ENCODE results near the gene TSSK1B. TPM values are rescaled to one million over a fixed set of nuclear protein-coding genes. Genes with fewer than 3 reads are reported as not detected.

TSSK1B gene
- total RNA-seq, 5 donors from 2014 or later (not counting 1 experiment from before 2014, with no cell fraction given) = not detected

- POLR2A ChIA-PET = no interaction called here
- Histone ChIP-seq H3K4me1 (ENCODE audit: control insufficient read depth in 1 of 2, extremely low read depth in 1 of 2, insufficient read depth in 2 of 2, low read length in 2 of 2) (no peaks in the 10 kb centered on the region), H3K4me3 (ENCODE audit: control insufficient read depth in 1 of 2, extremely low read depth in 1 of 2, low read length in 1 of 2) (no peak overlapping the region), H3K27me3 (replicated peaks in 1 of 2; ENCODE audit: control insufficient read depth in 2 of 2, extremely low read depth in 1 of 2, insufficient read depth in 2 of 2, low read length in 1 of 2) (peaks cover 3 to 7% of the 10 kb centered on the region in 2 experiments), H3K27ac (ENCODE audit: low read length) (no peak overlapping the region), H3K36me3 (ENCODE audit: control insufficient read depth in 2 of 2, extremely low read depth in 1 of 2, insufficient read depth in 1 of 2, low read length in 1 of 2) (no peaks in the 10 kb centered on the region), H3K9me3 (no peaks in the 10 kb centered on the region)
- no peak for ATAC-seq (replicated peaks in 1 of 4)
- H3K9me3 Mint-ChIP-seq = no peaks in the 10 kb centered on the region
- no peak for DNase-seq
- H3K4me3 Mint-ChIP-seq = no peak overlapping the region
- no CpG with 5 or more reads among the region's 1 CpG for WGBS (ENCODE audit: insufficient coverage)
- peaks cover 21 to 26% of the 10 kb centered on the region in 2 donors for H3K27me3 Mint-ChIP-seq
- H3K4me1 Mint-ChIP-seq = no peaks in the 10 kb centered on the region
- CTCF ChIA-PET = interaction anchor here in 1 of 2 donors (0.6 kb wide), 1 partner anchor 13 kb away, joined by 4 read pairs; no protein-coding TSS in a partner anchor
- no peaks in the 10 kb centered on the region for H3K36me3 Mint-ChIP-seq
- no peak overlapping the region for H3K27ac Mint-ChIP-seq
Measured at GRCh38 chr5:113390224-113390623, 44.6 kb downstream of the TSSK1B start.

- Mint-ChIP-seq H3K36me3 (no peaks in the 10 kb centered on the region), H3K27ac (no peak overlapping the region), H3K4me1 (no peaks in the 10 kb centered on the region), H3K9me3 (no peaks in the 10 kb centered on the region), H3K4me3 (no peak overlapping the region), H3K27me3 (peaks cover 22% of the 10 kb centered on the region in 2 donors)
- no peak for DNase-seq
- CTCF ChIA-PET = interaction anchor here in 1 of 2 donors (1.6 kb wide), 1 partner anchor 9 kb away, joined by 6 read pairs; no protein-coding TSS in a partner anchor
- Histone ChIP-seq H3K4me3 (ENCODE audit: control insufficient read depth in 1 of 2, extremely low read depth in 1 of 2, low read length in 1 of 2) (no peak overlapping the region), H3K4me1 (ENCODE audit: control insufficient read depth in 1 of 2, extremely low read depth in 1 of 2, insufficient read depth in 2 of 2, low read length in 2 of 2) (no peaks in the 10 kb centered on the region), H3K27me3 (replicated peaks in 1 of 2; ENCODE audit: control insufficient read depth in 2 of 2, extremely low read depth in 1 of 2, insufficient read depth in 2 of 2, low read length in 1 of 2) (peaks cover 3 to 7% of the 10 kb centered on the region in 2 experiments), H3K9me3 (no peaks in the 10 kb centered on the region), H3K36me3 (ENCODE audit: control insufficient read depth in 2 of 2, extremely low read depth in 1 of 2, insufficient read depth in 1 of 2, low read length in 1 of 2) (no peaks in the 10 kb centered on the region), H3K27ac (ENCODE audit: low read length) (no peak overlapping the region)
- POLR2A ChIA-PET = no interaction called here
- ATAC-seq (replicated peaks in 1 of 4) = no peak
- WGBS (ENCODE audit: insufficient coverage) = 100% methylated on average over 4 of the region's 4 CpGs
Measured at GRCh38 chr5:113389116-113389515, 45.7 kb downstream of the TSSK1B start.

- no peak overlapping the region for H3K27ac ChIP-seq (ENCODE audit: low read length)
- Mint-ChIP-seq H3K4me1 (no peaks in the 10 kb centered on the region), H3K27ac (no peak overlapping the region), H3K4me3 (no peak overlapping the region), H3K27me3 (peaks cover 25 to 32% of the 10 kb centered on the region in 2 donors), H3K9me3 (no peaks in the 10 kb centered on the region), H3K36me3 (no peaks in the 10 kb centered on the region)
- H3K4me1 ChIP-seq (ENCODE audit: control insufficient read depth in 1 of 2, extremely low read depth in 1 of 2, insufficient read depth in 2 of 2, low read length in 2 of 2) = no peaks in the 10 kb centered on the region
- no peak for ATAC-seq (replicated peaks in 1 of 4)
- POLR2A ChIA-PET = no interaction called here
- peaks cover 3 to 5% of the 10 kb centered on the region in 2 experiments for H3K27me3 ChIP-seq (replicated peaks in 1 of 2; ENCODE audit: control insufficient read depth in 2 of 2, extremely low read depth in 1 of 2, insufficient read depth in 2 of 2, low read length in 1 of 2)
- H3K36me3 ChIP-seq (ENCODE audit: control insufficient read depth in 2 of 2, extremely low read depth in 1 of 2, insufficient read depth in 1 of 2, low read length in 1 of 2) = no peaks in the 10 kb centered on the region
- no peak for DNase-seq
- WGBS (ENCODE audit: insufficient coverage) = no CpG with 5 or more reads among the region's 2 CpGs
- H3K4me3 ChIP-seq (ENCODE audit: control insufficient read depth in 1 of 2, extremely low read depth in 1 of 2, low read length in 1 of 2) = no peak overlapping the region
- no peaks in the 10 kb centered on the region for H3K9me3 ChIP-seq
- CTCF ChIA-PET = interaction anchor here in 1 of 2 donors (1.6 kb wide), 1 partner anchor 8 kb away, joined by 6 read pairs; no protein-coding TSS in a partner anchor
Measured at GRCh38 chr5:113387844-113388243, 46.9 kb downstream of the TSSK1B start.

GRCh38 chr5:113384782-113385285 lies 50.0 kb downstream of the TSSK1B start:
- no peak for ATAC-seq (replicated peaks in 1 of 4)
- no peak overlapping the region for H3K4me3 Mint-ChIP-seq
- Histone ChIP-seq H3K27ac (ENCODE audit: low read length) (no peak overlapping the region), H3K36me3 (ENCODE audit: control insufficient read depth in 2 of 2, extremely low read depth in 1 of 2, insufficient read depth in 1 of 2, low read length in 1 of 2) (no peaks in the 10 kb centered on the region), H3K9me3 (no peaks in the 10 kb centered on the region), H3K4me1 (ENCODE audit: control insufficient read depth in 1 of 2, extremely low read depth in 1 of 2, insufficient read depth in 2 of 2, low read length in 2 of 2) (no peaks in the 10 kb centered on the region), H3K27me3 (replicated peaks in 1 of 2; ENCODE audit: control insufficient read depth in 2 of 2, extremely low read depth in 1 of 2, insufficient read depth in 2 of 2, low read length in 1 of 2) (peaks cover 2 to 4% of the 10 kb centered on the region in 2 experiments), H3K4me3 (ENCODE audit: control insufficient read depth in 1 of 2, extremely low read depth in 1 of 2, low read length in 1 of 2) (no peak overlapping the region)
- H3K4me1 Mint-ChIP-seq = peaks cover 13% of the 10 kb centered on the region in 3 donors
- POLR2A ChIA-PET = interaction anchor here (0.7 kb wide), 2 partner anchors 124 to 1925 kb away, joined by 3 read pairs; no protein-coding TSS in a partner anchor
- no peaks in the 10 kb centered on the region for H3K9me3 Mint-ChIP-seq
- no peak for DNase-seq
- H3K27ac Mint-ChIP-seq = no peak overlapping the region
- WGBS (ENCODE audit: insufficient coverage) = 78% methylated on average over 1 of the region's 4 CpGs
- no peaks in the 10 kb centered on the region for H3K36me3 Mint-ChIP-seq
- CTCF ChIA-PET = no interaction called here
- peaks cover 30 to 48% of the 10 kb centered on the region in 2 donors for H3K27me3 Mint-ChIP-seq

GRCh38 chr5:113382731-113383130 lies 52.1 kb downstream of the TSSK1B start:
- Histone ChIP-seq H3K27me3 (replicated peaks in 1 of 2; ENCODE audit: control insufficient read depth in 2 of 2, extremely low read depth in 1 of 2, insufficient read depth in 2 of 2, low read length in 1 of 2) (peaks cover 0 to 4% of the 10 kb centered on the region in 2 experiments), H3K36me3 (ENCODE audit: control insufficient read depth in 2 of 2, extremely low read depth in 1 of 2, insufficient read depth in 1 of 2, low read length in 1 of 2) (no peaks in the 10 kb centered on the region), H3K4me3 (ENCODE audit: control insufficient read depth in 1 of 2, extremely low read depth in 1 of 2, low read length in 1 of 2) (no peak overlapping the region), H3K9me3 (no peaks in the 10 kb centered on the region), H3K4me1 (ENCODE audit: control insufficient read depth in 1 of 2, extremely low read depth in 1 of 2, insufficient read depth in 2 of 2, low read length in 2 of 2) (peaks cover 11% of the 10 kb centered on the region in 2 experiments), H3K27ac (ENCODE audit: low read length) (no peak overlapping the region)
- H3K27me3 Mint-ChIP-seq = peaks cover 17 to 38% of the 10 kb centered on the region in 2 donors
- ChIA-PET CTCF (interaction anchor here (0.6 kb wide), 2 partner anchors 226 to 407 kb away, joined by 3 to 9 read pairs; no protein-coding TSS in a partner anchor), POLR2A (no interaction called here)
- H3K4me3 Mint-ChIP-seq = no peak overlapping the region
- no peak for DNase-seq
- WGBS (ENCODE audit: insufficient coverage) = no CpG with 5 or more reads among the region's 1 CpG
- peaks cover 29 to 30% (median 30%) of the 10 kb centered on the region in 3 donors for H3K4me1 Mint-ChIP-seq
- ATAC-seq (replicated peaks in 1 of 4) = no peak
- no peak overlapping the region for H3K27ac Mint-ChIP-seq
- H3K36me3 Mint-ChIP-seq = no peaks in the 10 kb centered on the region
- H3K9me3 Mint-ChIP-seq = no peaks in the 10 kb centered on the region

Other genes starting within 250 kb of the TSSK1B start
- 1 to 10 TPM; 2.6 to 8.3 (median 6.3) TPM for gene MCC, start 53.5 kb upstream of the TSSK1B start, total RNA-seq
- gene YTHDC2, start 78.7 kb upstream of the TSSK1B start, total RNA-seq = 10 to 100 TPM; 31.5 to 52.0 (median 38.2) TPM